K562 (cell line): Measurements from ENCODE around the gene DNASE2. TPM values are rescaled to one million over a fixed set of nuclear protein-coding genes. Genes with fewer than 3 reads are reported as not detected.

Experiments used
- BDP1 ChIP-seq: IDR thresholded peaks from 3 replicates; pipeline ENCODE4 v1.6.1; 2011; ENCODE audit not compliant: insufficient read length, insufficient read depth
- CHD1 ChIP-seq: fragments of 200-600 bp; sonication (generic); IDR thresholded peaks from one replicate; pipeline ENCODE4 v1.6.1; 2012; ENCODE audit warnings: mild to moderate bottlenecking, moderate library complexity, low read length, inconsistent platforms
- FOXM1 ChIP-seq, 2 experiments: fragments of 450-650 bp in 1 of 2; sonication (generic) in 1 of 2; formaldehyde crosslinking in 1 of 2; IDR thresholded peaks; 2 replicates each; pipeline versions ENCODE4 v1.6.1 to v1.9.0; 2017 to 2022; ENCODE audit warnings: low read depth in 2 of 2, mild to moderate bottlenecking in 2 of 2, missing genetic modification reagents in 1 of 2, moderate library complexity in 1 of 2
- HEY1 ChIP-seq: fragments of 250-450 bp; sonication (Bioruptor Pico); IDR thresholded peaks from 2 replicates; pipeline ENCODE4 v1.5.0; 2020; ENCODE audit warnings: mild to moderate bottlenecking, moderate library complexity, borderline replicate concordance
- MITF ChIP-seq: IDR thresholded peaks from 2 replicates; pipeline ENCODE4 v1.6.1; 2014; ENCODE audit warnings: antibody characterized with exemption
- NR2C1 ChIP-seq, 2 experiments: fragments of 450-650 bp; IDR thresholded peaks; 2 replicates each; pipeline ENCODE4 v1.6.1; 2017; ENCODE audit warnings: mild to moderate bottlenecking in 2 of 2, antibody characterized with exemption in 1 of 2, inconsistent platforms in 1 of 2, missing compliant biosample characterization in 1 of 2, missing genetic modification characterization in 1 of 2
- POLR2AphosphoS2 ChIP-seq: IDR thresholded peaks from 2 replicates; pipeline ENCODE4 v1.6.1; 2012; ENCODE audit warnings: low read length, improper control_type of control experiment
- POU5F1 ChIP-seq: fragments of 150-350 bp; IDR thresholded peaks from 2 replicates; pipeline ENCODE4 v1.6.1; 2014; ENCODE audit warnings: borderline replicate concordance, low read length, low read depth, mild to moderate bottlenecking; ENCODE audit not compliant: partially characterized antibody
- SFPQ ChIP-seq: fragments of 200-400 bp; formaldehyde crosslinking; IDR thresholded peaks from 2 replicates; pipeline ENCODE4 v1.6.1; 2017; ENCODE audit warnings: mild to moderate bottlenecking, low read depth, low read length, moderate library complexity
- TAF1 ChIP-seq: IDR thresholded peaks from 2 replicates; pipeline ENCODE4 v1.6.1; 2011; ENCODE audit warnings: mild to moderate bottlenecking, low read length, moderate library complexity; ENCODE audit not compliant: insufficient read depth, control insufficient read depth, severe bottlenecking; ENCODE audit errors: extremely low read depth
- WHSC1 ChIP-seq: IDR thresholded peaks from one replicate; pipeline ENCODE4 v1.6.1; 2012; ENCODE audit warnings: low read length, control low read depth, inconsistent platforms
- ZNF318 ChIP-seq, 2 experiments: fragments of 450-650 bp; IDR thresholded peaks; 2 replicates each; pipeline ENCODE4 v1.6.1; 2016; ENCODE audit warnings: mild to moderate bottlenecking in 2 of 2, borderline replicate concordance in 1 of 2, low read depth in 1 of 2, moderate library complexity in 1 of 2
- ZNF324 ChIP-seq: fragments of 250-450 bp; sonication (Bioruptor Pico); IDR thresholded peaks from 2 replicates; pipeline ENCODE4 v1.4.0; 2020; ENCODE audit warnings: mild to moderate bottlenecking
- polyA plus RNA-seq, 8 experiments: library from polyadenylated mRNA; depleted of rRNA in 4 of 8; stranded (reverse) in 5 of 8; unstranded in 3 of 8; fragments of >200 nt; fragmentation: Nextera tagmentation in 2 of 8; fragmentation: Illumina TruSeq in 1 of 8; extraction: Ambion mirVana in 2 of 8; extraction: Trizol in 1 of 8; gene quantifications; 2 replicates each; pipeline versions ENCODE4 v1.2.1 to v1.2.3, GENCODE V29; 2011 to 2014; ENCODE audit warnings: inconsistent platforms in 1 of 8, missing spikeins in 1 of 8
- total RNA-seq, 7 experiments: library from RNA; depleted of rRNA in 6 of 7; stranded (reverse); fragments of >200 nt in 6 of 7; fragmentation: Illumina TruSeq in 2 of 7; extraction: Trizol in 2 of 7; gene quantifications; 2 replicates each; pipeline versions ENCODE4 v1.2.1 to v1.2.3, GENCODE V29; 2011 to 2021; ENCODE audit warnings: low replicate concordance in 1 of 7

The DNASE2 gene
- total and polyA plus RNA-seq, 9 of the 15 experiments (the other 6 are each of a cell fraction or from before 2014, with no cell fraction given): 4.4 to 27.0 (median 20.2) TPM

GRCh38 chr19:12885749-12886650 lies 4.8 kb upstream of the DNASE2 start (continued):
- no peak for TF ChIP-seq ZNF318 (IDR thresholded peaks at IDR 0.05; ENCODE audit: borderline replicate concordance in 1 of 2, low read depth in 1 of 2)
- peak; percentile 60 for TF ChIP-seq TAF1
- TF ChIP-seq HEY1 (CRISPR knock-in tag): no peak
- TF ChIP-seq NR2C1 (IDR thresholded peaks at IDR 0.05): no peak
- no peak; the same call in 1 of the 2 replicates for TF ChIP-seq NR2C1 (tag; IDR thresholded peaks at IDR 0.05)
- TF ChIP-seq CHD1: peak; percentile 96
- no peak for TF ChIP-seq WHSC1
- TF ChIP-seq ZNF324 (CRISPR knock-in tag): no peak
- TF ChIP-seq BDP1: no peak
- no peak for TF ChIP-seq POLR2AphosphoS2
- TF ChIP-seq POU5F1: no peak
- TF ChIP-seq MITF: no peak; the same call in 1 of the 2 replicates
- TF ChIP-seq FOXM1 (IDR thresholded peaks at IDR 0.05; ENCODE audit: low read depth): peak; percentile 79
- no peak for TF ChIP-seq FOXM1 (CRISPR knock-in tag; IDR thresholded peaks at IDR 0.05; ENCODE audit: low read depth)
- TF ChIP-seq SFPQ: no peak
